GM21529 (cell line): Measurements from ENCODE around the gene DUSP18.
"Not testable (repeated sequence)": the region's sequence is repeated elsewhere in the genome, so short reads cannot be mapped to it uniquely, and the experiment has no call there.

Source experiments
- ATAC-seq: cut with Tn5 transposase; IDR thresholded peaks from one replicate; pipeline ENCODE4 v1.9.1; 2021; ENCODE audit not compliant: unreplicated experiment

The DUSP18 gene

GRCh38 chr22:30679895-30680690, 12.4 kb upstream of the DUSP18 start:
- not testable (repeated sequence) for ATAC-seq

- ATAC-seq: not testable (repeated sequence)
Measured at GRCh38 chr22:30676565-30676964, 8.9 kb upstream of the DUSP18 start.

DNA sequence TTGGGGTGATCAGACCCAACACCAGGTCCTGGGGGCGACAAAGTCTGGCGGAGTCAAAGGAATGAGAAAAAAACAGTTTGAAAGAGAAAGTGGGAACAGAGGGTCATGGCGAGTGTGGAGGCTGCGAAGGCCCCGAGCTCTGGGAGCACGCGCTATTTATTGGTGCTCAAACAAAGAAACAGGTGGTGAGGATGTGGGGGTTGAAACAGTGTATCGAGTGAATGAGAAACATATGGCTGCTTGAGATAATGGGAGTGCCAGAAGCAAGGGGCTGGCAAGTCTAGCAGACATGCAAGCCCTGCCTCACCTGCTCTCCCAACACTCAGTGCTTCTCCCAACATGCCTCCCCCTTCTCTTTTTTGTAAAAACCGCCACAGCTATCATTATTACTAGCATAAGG, 7.8 kb upstream of the DUSP18 start:
- no peak for ATAC-seq

- no peak for ATAC-seq
Measured at GRCh38 chr22:30674482-30674881, 6.8 kb upstream of the DUSP18 start.

DNA sequence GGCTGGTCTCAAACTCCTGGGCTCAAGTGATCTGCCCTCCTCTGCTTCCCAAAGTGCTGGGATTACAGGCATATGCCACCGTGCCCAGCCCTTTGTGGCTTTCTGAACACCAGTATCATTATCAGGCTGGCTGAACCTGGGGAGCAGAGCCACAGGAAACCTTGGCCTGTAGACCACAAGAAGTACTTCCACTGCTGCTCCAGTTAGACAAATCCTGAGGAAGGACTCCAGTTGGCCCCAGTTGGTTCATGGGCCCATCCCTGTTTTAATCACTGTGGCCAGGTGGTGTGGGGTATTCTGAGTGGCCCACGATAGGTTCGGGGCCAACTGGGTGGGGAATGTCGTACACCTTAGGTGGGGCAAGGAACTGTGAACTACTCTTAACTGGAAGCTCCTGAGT, 5.5 kb upstream of the DUSP18 start:
- ATAC-seq: no peak

- no peak for ATAC-seq
Measured at GRCh38 chr22:30671071-30671470, 3.4 kb upstream of the DUSP18 start.

- no peak for ATAC-seq
Measured at GRCh38 chr22:30668386-30668710, 673 bp upstream of the DUSP18 start.

GRCh38 chr22:30667107-30667493, 575 bp downstream of the DUSP18 start:
- no peak for ATAC-seq

DNA sequence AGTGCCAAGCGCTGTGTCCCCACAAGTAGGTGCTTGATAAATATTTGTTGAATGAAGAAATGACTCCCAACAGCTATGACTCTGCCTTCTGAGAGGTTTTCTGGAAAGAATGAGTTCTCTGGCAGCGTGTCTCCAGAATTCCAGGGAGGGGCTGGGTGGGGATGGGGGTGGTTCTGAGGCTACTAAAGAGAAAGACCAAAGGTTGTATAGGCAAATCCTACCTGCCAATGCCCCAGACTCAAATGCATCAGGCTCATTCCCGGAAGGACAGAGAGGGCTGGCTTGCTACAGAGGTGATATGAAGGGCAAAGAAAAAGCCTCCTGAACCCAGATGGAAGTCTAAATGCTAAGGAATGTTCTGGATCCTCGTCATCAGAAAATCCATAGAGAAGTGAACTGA, 1.9 kb downstream of the DUSP18 start:
- no peak for ATAC-seq

DNA sequence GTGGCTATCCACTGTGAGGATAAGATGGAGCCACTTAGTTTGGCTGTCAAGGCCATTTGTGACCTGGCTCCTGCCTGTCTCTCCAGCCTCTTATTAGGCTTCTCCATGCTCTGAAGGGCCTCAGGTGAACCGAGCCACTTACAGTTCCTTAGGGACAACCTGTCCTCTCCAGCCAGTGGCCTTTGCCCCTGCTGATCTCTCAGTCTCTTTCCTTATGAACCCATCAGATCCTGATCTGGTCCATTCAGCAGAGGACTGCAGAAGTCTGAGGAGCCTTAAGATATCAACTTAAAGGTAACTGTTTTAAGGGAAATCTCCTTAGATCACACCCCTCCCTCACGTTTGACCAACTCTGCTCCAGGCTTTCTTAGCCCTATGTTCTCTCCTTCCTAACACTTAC, 2.4 kb downstream of the DUSP18 start:
- no peak for ATAC-seq

- ATAC-seq: no peak
Measured at GRCh38 chr22:30664798-30665197, 2.9 kb downstream of the DUSP18 start.

DNA sequence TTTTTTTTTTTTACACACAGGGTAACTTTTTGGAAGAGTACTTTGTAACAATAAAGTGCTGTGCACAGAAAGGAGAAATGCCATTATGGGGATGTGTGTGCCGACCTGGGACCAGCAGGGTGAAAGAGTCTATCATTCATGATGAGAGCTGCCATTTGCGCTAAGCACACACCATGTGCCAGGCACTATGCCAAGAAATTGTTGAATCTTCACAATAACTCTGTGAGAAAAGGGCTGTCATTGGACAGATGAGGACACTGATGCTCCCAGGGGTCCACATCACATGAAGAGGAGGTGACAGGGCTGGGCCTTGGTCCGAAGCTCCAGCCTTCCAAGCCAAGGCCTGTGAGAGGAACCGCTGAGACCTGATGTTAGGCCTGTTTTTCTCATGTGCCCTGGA, 5.6 kb downstream of the DUSP18 start:
- ATAC-seq: no peak

- ATAC-seq: no peak
Measured at GRCh38 chr22:30655532-30655931, 12.1 kb downstream of the DUSP18 start.

- no peak for ATAC-seq
Measured at GRCh38 chr22:30654361-30654760, 13.3 kb downstream of the DUSP18 start.

- no peak for ATAC-seq
Measured at GRCh38 chr22:30652852-30653251, 14.8 kb downstream of the DUSP18 start.

DNA sequence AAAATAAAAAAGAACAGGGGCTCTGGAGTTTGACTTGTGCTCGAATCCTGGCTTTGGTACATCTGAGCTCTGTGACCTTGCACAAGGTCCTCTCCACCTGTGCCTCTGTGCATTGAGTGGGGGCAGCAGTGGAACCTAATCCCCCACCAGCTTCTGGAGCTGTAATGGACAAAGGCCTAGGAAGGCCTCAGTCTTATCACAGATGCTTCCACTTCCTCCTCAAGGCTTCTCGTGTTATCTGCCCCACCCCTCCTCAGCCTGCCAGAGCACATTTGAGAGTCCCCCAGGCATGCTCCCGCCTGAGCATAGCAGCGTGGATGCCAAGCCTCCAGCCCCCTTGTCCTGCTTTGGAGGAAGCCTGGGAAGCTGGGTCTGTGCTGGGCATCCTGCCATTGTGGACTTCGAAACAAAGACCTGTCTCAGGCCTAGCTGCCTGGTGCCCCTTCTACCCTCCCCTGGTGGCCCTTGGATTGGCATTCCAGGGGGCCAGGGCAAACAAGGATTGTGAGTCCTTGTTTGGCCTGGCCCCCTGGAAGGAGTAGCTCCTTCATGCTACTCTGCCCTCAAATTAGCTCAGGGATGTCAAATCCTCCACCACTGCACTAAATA, 17.1 kb downstream of the DUSP18 start:
- no peak for ATAC-seq

DNA sequence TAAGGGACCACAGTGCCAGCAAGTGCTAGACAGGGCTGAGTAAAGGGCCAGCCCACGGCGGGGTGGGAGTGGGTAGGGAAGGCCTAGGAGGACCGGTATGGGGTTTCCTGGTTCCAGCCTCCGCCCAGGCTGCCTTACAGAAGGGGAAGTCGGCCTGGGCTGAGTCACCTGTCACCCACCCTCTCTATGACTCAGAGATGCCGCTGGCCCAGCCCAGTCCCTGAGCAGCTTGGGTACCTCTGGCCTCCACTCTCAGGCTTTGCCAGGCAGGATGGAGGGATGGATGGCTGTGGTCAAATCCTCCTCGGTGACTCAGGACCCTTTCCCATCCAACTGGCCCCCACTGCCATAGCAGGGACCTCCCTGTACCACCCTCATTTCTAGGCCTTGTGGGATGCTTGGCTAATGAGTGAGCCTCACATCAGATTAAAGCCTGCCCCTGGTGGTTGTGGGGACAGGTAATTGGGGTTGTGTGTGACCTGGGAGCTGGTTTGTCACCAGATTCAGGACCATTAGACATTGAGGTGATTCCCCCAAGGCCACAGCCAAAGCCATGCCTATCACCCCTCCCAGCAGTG, 18.2 kb downstream of the DUSP18 start:
- peak; percentile 68 for ATAC-seq

DNA sequence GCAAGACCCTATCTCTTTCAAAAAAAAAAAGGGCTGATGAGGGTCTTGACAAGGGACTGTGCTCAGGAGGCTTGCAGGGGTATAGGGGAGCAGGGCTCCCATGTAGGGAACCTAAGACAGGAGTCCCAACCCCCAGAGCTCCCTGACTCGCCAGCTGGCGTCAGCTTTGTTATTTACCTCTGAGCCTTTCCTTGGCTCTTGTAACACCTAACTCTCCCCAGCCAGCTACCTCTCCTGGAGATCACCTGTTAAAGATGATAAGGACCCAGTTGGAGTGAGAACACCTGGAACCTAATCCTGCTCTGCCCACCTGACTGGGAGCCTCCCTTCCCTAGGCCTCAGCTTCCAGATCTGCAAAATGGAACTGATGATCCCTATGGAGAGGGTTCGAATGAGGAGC, 18.9 kb downstream of the DUSP18 start:
- no peak for ATAC-seq

DNA sequence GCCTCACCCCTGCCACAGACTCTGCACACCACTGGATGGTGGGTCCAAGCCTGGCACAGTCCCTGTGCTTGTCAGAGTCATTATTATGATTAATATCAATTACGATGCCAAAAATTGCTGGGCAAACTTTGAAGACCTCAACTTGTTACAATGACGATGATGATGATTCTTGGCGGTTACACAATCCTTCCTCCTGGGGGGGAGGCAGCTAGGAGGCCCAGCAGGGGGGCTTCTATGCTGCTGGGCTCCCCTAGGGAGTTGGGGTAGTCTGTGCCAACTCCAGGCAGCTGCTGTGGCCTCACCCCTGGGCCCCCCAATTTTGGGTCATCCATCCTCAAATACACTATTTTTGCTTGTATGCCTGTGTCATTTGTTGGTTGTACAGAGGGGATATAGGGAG, 20.1 kb downstream of the DUSP18 start:
- no peak for ATAC-seq

DNA sequence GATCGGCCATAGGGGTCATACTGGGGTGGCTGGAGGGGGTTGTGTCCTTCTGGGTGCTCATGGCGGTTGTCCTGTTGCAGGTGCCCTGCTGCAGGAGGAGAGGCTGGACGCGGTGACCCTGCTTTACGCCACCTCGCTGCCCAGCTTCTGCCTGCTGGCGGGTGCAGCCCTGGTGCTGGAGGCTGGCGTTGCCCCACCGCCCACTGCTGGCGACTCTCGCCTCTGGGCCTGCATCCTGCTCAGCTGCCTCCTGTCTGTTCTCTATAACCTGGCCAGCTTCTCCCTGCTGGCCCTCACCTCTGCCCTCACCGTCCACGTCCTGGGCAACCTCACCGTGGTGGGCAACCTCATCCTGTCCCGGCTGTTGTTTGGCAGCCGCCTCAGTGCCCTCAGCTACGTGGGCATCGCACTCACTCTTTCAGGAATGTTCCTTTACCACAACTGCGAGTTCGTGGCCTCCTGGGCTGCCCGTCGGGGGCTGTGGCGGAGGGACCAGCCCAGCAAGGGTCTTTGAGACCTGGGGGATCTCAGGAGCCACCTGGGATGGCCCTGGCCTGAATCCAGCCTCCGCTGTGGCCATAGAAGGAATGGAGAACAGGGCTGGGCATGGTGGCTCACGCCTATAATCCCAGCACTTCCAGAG, 21.0 kb downstream of the DUSP18 start:
- ATAC-seq: no peak

- no peak for ATAC-seq
Measured at GRCh38 chr22:30643055-30643875, 24.4 kb downstream of the DUSP18 start.
